ENCODE results near the gene GDF7.

Gene GDF7

DNA sequence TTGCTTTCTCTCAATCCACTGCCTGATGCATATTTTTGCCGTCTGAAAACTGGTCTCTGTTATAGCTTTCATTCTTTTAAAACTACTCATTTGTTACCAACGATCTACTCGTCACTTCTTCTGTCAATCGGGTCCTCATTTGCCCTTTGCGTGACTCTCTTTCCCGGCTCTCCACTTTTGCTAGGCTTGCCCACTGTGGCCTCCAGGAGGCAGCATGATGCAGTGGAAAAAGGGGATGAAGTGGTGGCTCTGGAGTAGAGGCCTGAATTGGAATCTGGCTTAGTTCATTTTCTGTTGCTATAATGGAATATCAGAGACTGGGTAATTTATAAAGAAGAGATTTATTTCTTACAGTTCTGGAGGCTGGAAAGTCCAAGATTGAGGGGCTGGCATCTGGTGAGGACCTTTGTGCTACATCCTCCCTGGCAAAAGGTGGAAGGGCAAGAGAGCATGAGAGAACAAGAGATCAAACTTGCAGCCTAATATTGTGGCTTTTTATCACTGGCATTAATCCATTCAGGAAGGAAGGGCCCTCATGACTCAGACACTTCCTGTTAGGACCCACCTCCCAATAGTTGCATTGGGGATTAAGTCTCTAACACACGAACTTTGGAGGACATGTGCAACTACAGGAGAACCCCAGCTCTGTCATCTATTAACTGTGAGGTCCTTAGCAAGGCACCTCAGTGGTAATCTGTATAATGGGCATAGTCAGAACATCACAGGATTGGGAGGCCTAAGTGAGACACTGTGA lies 15.4 kb downstream of the GDF7 start:
- TF ChIP-seq RAD21 (IDR thresholded peaks at IDR 0.05; ENCODE audit: low read depth), result peak; percentile 54
- TF ChIP-seq, protein P1, sequence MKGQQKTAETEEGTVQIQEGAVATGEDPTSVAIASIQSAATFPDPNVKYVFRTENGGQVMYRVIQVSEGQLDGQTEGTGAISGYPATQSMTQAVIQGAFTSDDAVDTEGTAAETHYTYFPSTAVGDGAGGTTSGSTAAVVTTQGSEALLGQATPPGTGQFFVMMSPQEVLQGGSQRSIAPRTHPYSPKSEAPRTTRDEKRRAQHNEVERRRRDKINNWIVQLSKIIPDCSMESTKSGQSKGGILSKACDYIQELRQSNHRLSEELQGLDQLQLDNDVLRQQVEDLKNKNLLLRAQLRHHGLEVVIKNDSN (IDR thresholded peaks at IDR 0.05), result no peak

- TF ChIP-seq YY1 (IDR thresholded peaks at IDR 0.05; ENCODE audit: low read depth), result no peak
- TF ChIP-seq ZBTB7A (IDR thresholded peaks at IDR 0.05; ENCODE audit: low read depth), result no peak
- TF ChIP-seq FOXM1 (IDR thresholded peaks at IDR 0.05; ENCODE audit: borderline replicate concordance, low read depth), result no peak
- no peak for TF ChIP-seq TCF12 (IDR thresholded peaks at IDR 0.05; ENCODE audit: low read depth)
- TF ChIP-seq, protein P2, sequence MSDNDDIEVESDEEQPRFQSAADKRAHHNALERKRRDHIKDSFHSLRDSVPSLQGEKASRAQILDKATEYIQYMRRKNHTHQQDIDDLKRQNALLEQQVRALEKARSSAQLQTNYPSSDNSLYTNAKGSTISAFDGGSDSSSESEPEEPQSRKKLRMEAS (IDR thresholded peaks at IDR 0.05), result no peak
- TF ChIP-seq NFIC (IDR thresholded peaks at IDR 0.05), result no peak
- TF ChIP-seq, protein P1 (IDR thresholded peaks at IDR 0.05), result no peak
- no peak for TF ChIP-seq REST (IDR thresholded peaks at IDR 0.05; ENCODE audit: low read depth)
Observed at GRCh38 chr2:20684581-20685063, 17.7 kb downstream of the GDF7 start.

- TF ChIP-seq NFIC (IDR thresholded peaks at IDR 0.05), result no peak
- TF ChIP-seq ZBTB7A (IDR thresholded peaks at IDR 0.05; ENCODE audit: low read depth), result no peak
- no peak for TF ChIP-seq EGR1 (IDR thresholded peaks at IDR 0.05)
- TF ChIP-seq RAD21 (IDR thresholded peaks at IDR 0.05; ENCODE audit: low read depth), result no peak
- TF ChIP-seq, protein P1 (IDR thresholded peaks at IDR 0.05), result no peak
- TF ChIP-seq, protein P2 (IDR thresholded peaks at IDR 0.05), result no peak
- no peak for TF ChIP-seq FOXM1 (IDR thresholded peaks at IDR 0.05; ENCODE audit: borderline replicate concordance, low read depth)
- no peak for TF ChIP-seq EP300 (IDR thresholded peaks at IDR 0.05; ENCODE audit: borderline replicate concordance)
- no peak for TF ChIP-seq TAF1 (IDR thresholded peaks at IDR 0.05; ENCODE audit: low read depth)
- TF ChIP-seq CEBPB (IDR thresholded peaks at IDR 0.05), result no peak
- TF ChIP-seq TCF12 (IDR thresholded peaks at IDR 0.05; ENCODE audit: low read depth), result no peak
- no peak for TF ChIP-seq REST (IDR thresholded peaks at IDR 0.05; ENCODE audit: low read depth)
- TF ChIP-seq TEAD4 (IDR thresholded peaks at IDR 0.05), result no peak
Observed at GRCh38 chr2:20687260-20687832, 20.4 kb downstream of the GDF7 start.

DNA sequence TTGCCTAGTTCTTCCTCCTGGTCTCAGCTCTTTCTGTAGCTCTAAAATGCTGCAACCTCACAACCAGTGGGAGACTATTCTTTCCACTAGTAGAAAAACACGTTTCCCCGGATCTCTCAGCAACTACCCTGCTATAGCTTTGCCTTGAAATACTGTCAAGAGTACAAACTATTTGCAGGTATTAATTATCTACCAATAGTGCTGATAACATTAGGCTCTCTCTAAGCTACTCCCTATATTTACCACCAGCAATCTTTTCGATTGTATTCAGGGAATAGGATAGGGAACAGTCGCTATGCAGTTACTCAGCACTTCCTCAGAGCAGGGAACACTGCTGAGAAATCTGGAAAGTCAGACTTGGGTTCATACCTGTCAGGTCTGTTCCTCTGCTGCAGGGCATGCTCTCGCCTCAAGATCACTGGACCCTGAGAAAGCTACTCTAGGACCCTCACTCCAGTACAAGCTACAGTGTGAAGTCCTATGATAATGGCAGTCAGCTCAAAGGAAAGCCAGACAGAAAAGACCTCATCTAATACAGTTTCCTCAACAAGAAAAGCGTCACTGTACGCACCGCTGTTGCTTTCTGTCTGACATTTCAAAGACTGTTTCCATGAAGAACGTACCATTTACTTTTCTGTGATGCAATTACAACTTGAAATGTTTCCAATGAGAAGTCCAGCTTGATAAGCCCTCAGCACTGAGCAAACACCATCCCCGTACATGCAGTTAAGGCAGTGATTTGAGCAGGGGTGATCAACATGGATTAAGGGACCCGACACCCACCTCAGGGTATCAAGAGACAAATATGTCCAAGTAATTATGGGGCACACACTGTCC lies 22.7 kb downstream of the GDF7 start:
- no peak for TF ChIP-seq CEBPB (IDR thresholded peaks at IDR 0.05)
- TF ChIP-seq FOXM1 (IDR thresholded peaks at IDR 0.05; ENCODE audit: borderline replicate concordance, low read depth), result no peak
- no peak for TF ChIP-seq ZBTB7A (IDR thresholded peaks at IDR 0.05; ENCODE audit: low read depth)
- no peak for TF ChIP-seq EGR1 (IDR thresholded peaks at IDR 0.05)
- TF ChIP-seq TAF1 (IDR thresholded peaks at IDR 0.05; ENCODE audit: low read depth), result no peak
- TF ChIP-seq YY1 (IDR thresholded peaks at IDR 0.05; ENCODE audit: low read depth), result no peak
- TF ChIP-seq NFIC (IDR thresholded peaks at IDR 0.05), result no peak

DNA sequence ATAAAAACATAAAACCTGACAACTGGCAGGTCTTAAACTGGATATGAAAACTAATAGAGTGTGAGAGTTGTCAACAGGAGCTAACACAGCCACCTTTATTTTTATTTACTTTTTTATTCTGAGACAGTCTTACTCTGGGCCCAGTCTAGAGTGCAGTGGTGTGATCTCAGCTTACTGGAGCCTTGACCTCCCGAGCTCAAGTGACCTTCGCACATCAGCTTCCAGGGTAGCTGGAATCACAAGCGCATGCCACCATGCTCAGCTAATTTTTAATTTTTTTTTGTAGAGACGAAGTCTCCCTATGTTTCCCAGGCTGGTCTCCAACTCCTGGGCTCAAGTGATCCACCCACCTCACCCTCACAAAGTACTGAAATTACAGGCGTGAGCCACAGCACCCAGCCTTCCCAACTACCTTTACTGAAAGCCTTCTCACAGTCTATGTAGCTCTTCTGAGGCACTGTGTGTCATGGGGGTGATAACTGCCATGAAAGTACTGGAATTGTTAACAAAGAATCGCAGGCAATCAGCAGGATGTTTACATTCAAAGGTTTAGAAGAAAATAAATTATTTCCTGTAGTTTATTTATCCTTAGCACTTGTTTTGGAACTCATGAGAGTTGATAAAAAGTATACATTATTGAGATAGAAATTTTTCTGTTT lies 24.3 kb downstream of the GDF7 start:
- TF ChIP-seq EP300 (IDR thresholded peaks at IDR 0.05; ENCODE audit: borderline replicate concordance) (no peak), REST (IDR thresholded peaks at IDR 0.05; ENCODE audit: low read depth) (no peak), CEBPB (IDR thresholded peaks at IDR 0.05) (no peak), NFIC (IDR thresholded peaks at IDR 0.05) (no peak), TCF12 (IDR thresholded peaks at IDR 0.05; ENCODE audit: low read depth) (no peak), CREB1 (IDR thresholded peaks at IDR 0.05; ENCODE audit: low read depth) (no peak), YY1 (IDR thresholded peaks at IDR 0.05; ENCODE audit: low read depth) (no peak), EGR1 (IDR thresholded peaks at IDR 0.05) (no peak), TAF1 (IDR thresholded peaks at IDR 0.05; ENCODE audit: low read depth) (no peak), FOXM1 (IDR thresholded peaks at IDR 0.05; ENCODE audit: borderline replicate concordance, low read depth) (no peak), RAD21 (IDR thresholded peaks at IDR 0.05; ENCODE audit: low read depth) (no peak), TEAD4 (IDR thresholded peaks at IDR 0.05) (no peak), ZBTB7A (IDR thresholded peaks at IDR 0.05; ENCODE audit: low read depth) (no peak)
- TF ChIP-seq, protein P1 (IDR thresholded peaks at IDR 0.05), result no peak
- TF ChIP-seq, protein P2 (IDR thresholded peaks at IDR 0.05), result no peak

Data from Ishikawa (cell line).